Measurements from ENCODE around the gene DPP10. TPM values are rescaled to one million over a fixed set of nuclear protein-coding genes. Genes with fewer than 3 reads are reported as not detected.

Gene DPP10
- total RNA-seq, 4 donors from 2014 or later = 3.3 to 6.6 (median 4.7) TPM

DNA sequence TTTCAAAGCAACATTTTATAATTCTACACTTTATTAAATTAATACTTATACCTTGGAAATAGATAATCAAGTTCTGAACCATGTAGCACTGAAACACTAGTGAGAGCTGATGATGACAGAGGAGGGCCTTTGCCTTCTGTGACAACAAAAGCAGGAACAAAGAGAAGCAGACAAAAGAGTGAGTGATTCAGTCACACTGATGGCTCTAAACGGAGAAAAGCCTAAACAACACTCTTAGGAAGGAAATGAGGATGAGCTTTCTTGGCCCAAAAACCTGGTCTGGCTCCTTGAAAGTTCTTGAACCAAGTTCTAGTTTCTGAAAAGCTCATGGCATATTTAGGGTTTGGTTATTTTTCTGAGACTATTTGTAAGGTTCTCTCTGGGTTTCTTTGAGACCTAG is 271.9 kb downstream of the DPP10 start:
- Histone ChIP-seq H3K36me3 (no peaks in the 10 kb centered on the region), H3K9me3 (no peaks in the 10 kb centered on the region), H3K4me3 (no peak overlapping the region), H3K4me1 (no peaks in the 10 kb centered on the region), H3K27ac (replicated peaks in 1 of 4) (no peak overlapping the region), H3K27me3 (no peaks in the 10 kb centered on the region)
- WGBS = 0% methylated on average over 1 of the region's 1 CpG
- intact Hi-C loops (cut with DNase I) = no loop called here
- no peak for DNase-seq (ENCODE audit: extremely low spot score)
- TF ChIP-seq POLR2AphosphoS5 (IDR thresholded peaks at IDR 0.05) (no peak), POLR2A (IDR thresholded peaks at IDR 0.05; ENCODE audit: low read depth) (no peak), EP300 (IDR thresholded peaks at IDR 0.05) (no peak)
- TF ChIP-seq, protein P1, sequence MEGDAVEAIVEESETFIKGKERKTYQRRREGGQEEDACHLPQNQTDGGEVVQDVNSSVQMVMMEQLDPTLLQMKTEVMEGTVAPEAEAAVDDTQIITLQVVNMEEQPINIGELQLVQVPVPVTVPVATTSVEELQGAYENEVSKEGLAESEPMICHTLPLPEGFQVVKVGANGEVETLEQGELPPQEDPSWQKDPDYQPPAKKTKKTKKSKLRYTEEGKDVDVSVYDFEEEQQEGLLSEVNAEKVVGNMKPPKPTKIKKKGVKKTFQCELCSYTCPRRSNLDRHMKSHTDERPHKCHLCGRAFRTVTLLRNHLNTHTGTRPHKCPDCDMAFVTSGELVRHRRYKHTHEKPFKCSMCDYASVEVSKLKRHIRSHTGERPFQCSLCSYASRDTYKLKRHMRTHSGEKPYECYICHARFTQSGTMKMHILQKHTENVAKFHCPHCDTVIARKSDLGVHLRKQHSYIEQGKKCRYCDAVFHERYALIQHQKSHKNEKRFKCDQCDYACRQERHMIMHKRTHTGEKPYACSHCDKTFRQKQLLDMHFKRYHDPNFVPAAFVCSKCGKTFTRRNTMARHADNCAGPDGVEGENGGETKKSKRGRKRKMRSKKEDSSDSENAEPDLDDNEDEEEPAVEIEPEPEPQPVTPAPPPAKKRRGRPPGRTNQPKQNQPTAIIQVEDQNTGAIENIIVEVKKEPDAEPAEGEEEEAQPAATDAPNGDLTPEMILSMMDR (IDR thresholded peaks at IDR 0.05) = no peak

GRCh38 chr2:114717049-114717448 is 274.6 kb downstream of the DPP10 start:
- Histone ChIP-seq H3K27ac (replicated peaks in 1 of 4) (no peak overlapping the region), H3K9me3 (no peaks in the 10 kb centered on the region), H3K27me3 (no peaks in the 10 kb centered on the region), H3K4me3 (no peak overlapping the region), H3K36me3 (no peaks in the 10 kb centered on the region), H3K4me1 (no peaks in the 10 kb centered on the region)
- DNase-seq (ENCODE audit: extremely low spot score) = no peak
- 53% methylated on average over 4 of the region's 4 CpGs for WGBS
- intact Hi-C loops (cut with DNase I) = no loop called here
- no peak for TF ChIP-seq POLR2A (IDR thresholded peaks at IDR 0.05; ENCODE audit: low read depth)

DNA sequence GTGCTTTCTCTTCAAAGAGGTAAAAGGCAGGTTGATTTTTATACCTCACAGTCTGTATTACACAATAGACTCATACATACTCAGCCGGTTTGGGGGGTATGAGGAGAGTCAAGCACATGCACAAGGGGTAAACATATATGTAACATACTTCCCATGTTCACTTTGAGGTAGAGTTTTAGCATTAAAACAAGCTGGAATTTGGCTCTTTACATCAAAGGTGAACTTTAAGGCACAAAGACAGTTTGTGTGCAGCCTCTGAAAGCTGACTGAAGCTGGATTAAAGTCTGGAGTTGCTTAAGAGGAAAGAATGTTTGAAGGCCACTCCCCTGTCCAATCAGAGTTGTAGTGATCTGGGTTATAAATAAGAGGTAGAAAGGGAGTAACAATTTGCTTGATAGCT is 282.0 kb downstream of the DPP10 start:
- H3K27me3 ChIP-seq = no peaks in the 10 kb centered on the region
- no peaks in the 10 kb centered on the region for H3K36me3 ChIP-seq
- H3K27ac ChIP-seq (replicated peaks in 1 of 4) = no peak overlapping the region
- WGBS = 47% methylated on average over 1 of the region's 1 CpG
- H3K4me1 ChIP-seq = no peaks in the 10 kb centered on the region
- no peaks in the 10 kb centered on the region for H3K9me3 ChIP-seq
- H3K4me3 ChIP-seq = no peak overlapping the region
- intact Hi-C loops (cut with DNase I) = no loop called here
- DNase-seq (ENCODE audit: extremely low spot score) = no peak
- TF ChIP-seq POLR2A (IDR thresholded peaks at IDR 0.05; ENCODE audit: low read depth) (no peak), POLR2AphosphoS5 (IDR thresholded peaks at IDR 0.05) (no peak), EP300 (IDR thresholded peaks at IDR 0.05) (no peak)
- TF ChIP-seq, protein P1 (IDR thresholded peaks at IDR 0.05) = no peak

DNA sequence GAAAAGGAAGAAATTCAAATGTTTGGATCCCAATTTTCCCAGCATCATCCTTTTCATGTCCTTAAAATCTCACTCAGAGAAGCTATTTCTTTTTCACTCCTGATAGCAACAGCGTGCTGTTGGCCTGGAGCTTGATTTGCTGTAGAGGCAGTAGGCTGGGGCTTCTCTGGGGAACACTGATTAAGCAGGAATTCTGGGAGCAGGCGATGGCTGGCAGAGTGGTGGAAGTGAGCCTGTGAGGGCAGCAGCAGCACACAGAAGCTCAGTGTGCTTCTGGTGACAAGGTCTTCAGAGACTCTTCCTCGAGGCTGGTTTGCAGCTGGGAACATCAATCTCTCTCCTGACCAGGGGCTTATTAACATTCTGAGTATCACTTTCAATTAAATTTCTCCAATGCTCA is 284.6 kb downstream of the DPP10 start:
- no peak for DNase-seq (ENCODE audit: extremely low spot score)
- intact Hi-C loops (cut with DNase I) = no loop called here
- Histone ChIP-seq H3K9me3 (no peaks in the 10 kb centered on the region), H3K4me1 (no peaks in the 10 kb centered on the region), H3K36me3 (no peaks in the 10 kb centered on the region), H3K27me3 (no peaks in the 10 kb centered on the region), H3K27ac (replicated peaks in 1 of 4) (no peak overlapping the region), H3K4me3 (no peak overlapping the region)
- TF ChIP-seq EP300 (IDR thresholded peaks at IDR 0.05) = no peak
- TF ChIP-seq POLR2A (IDR thresholded peaks at IDR 0.05; ENCODE audit: low read depth) = no peak
- no peak for TF ChIP-seq POLR2AphosphoS5 (IDR thresholded peaks at IDR 0.05)
- TF ChIP-seq, protein P1 (IDR thresholded peaks at IDR 0.05) = no peak
- 54% methylated on average over 3 of the region's 3 CpGs for WGBS

DNA sequence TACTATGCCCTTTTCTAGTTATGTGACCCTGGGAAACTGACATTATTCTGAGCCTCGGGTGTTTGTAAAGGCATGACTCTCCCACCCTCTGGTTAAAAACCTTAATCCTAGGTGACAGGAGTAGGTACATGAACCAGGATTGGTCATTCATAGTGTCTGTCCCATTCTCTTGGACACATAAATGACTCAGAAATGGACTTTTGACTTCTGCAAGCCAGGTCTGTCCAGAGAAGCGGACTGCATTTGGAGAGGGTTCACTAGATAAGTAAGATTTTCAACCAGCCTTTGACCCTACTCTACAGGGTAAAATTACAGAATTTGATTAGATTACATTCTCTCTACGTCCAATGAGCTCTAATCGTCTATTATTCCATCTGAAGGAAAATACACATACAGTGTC is 285.9 kb downstream of the DPP10 start:
- intact Hi-C loops (cut with DNase I) = no loop called here

More for the DNA sequence above, 285.9 kb downstream of the DPP10 start:
- H3K27me3 ChIP-seq = no peaks in the 10 kb centered on the region
- DNase-seq (ENCODE audit: extremely low spot score) = no peak
- 67% methylated on average over 4 of the region's 4 CpGs for WGBS
- H3K36me3 ChIP-seq = no peaks in the 10 kb centered on the region
- no peak overlapping the region for H3K27ac ChIP-seq (replicated peaks in 1 of 4)
- no peaks in the 10 kb centered on the region for H3K9me3 ChIP-seq
- TF ChIP-seq EP300 (IDR thresholded peaks at IDR 0.05) (no peak), POLR2A (IDR thresholded peaks at IDR 0.05; ENCODE audit: low read depth) (no peak), POLR2AphosphoS5 (IDR thresholded peaks at IDR 0.05) (no peak)
- TF ChIP-seq, protein P1 (IDR thresholded peaks at IDR 0.05) = no peak
- H3K4me1 ChIP-seq = no peaks in the 10 kb centered on the region
- H3K4me3 ChIP-seq = no peak overlapping the region

Measured in esophagus muscularis mucosa (tissue), 4 donors.